Activated naive CD4-positive, alpha-beta T cell treated with Interleukin-2 at 50 U/mL for 16 hours (primary cell): ENCODE data around the gene CLSTN2.

Experiments used
- DNase-seq: peaks from one replicate; pipeline ENCODE4 v3.0.0-alpha.2; 2020

Gene CLSTN2

GRCh38 chr3:140007911-140008869, 73.2 kb downstream of the CLSTN2 start:
- no peak for DNase-seq

- no peak for DNase-seq
Observed at GRCh38 chr3:140010391-140010790, 75.4 kb downstream of the CLSTN2 start.

GRCh38 chr3:140011086-140011485, 76.1 kb downstream of the CLSTN2 start:
- DNase-seq = no peak

GRCh38 chr3:140011611-140012277, 76.8 kb downstream of the CLSTN2 start:
- no peak for DNase-seq

- no peak for DNase-seq
Observed at GRCh38 chr3:140013220-140013619, 78.2 kb downstream of the CLSTN2 start.

- DNase-seq = no peak
Observed at GRCh38 chr3:140014831-140015495, 80.0 kb downstream of the CLSTN2 start.

- no peak for DNase-seq
Observed at GRCh38 chr3:140015741-140016140, 80.8 kb downstream of the CLSTN2 start.

GRCh38 chr3:140018556-140018955, 83.6 kb downstream of the CLSTN2 start:
- DNase-seq = no peak

GRCh38 chr3:140019946-140020345, 85.0 kb downstream of the CLSTN2 start:
- no peak for DNase-seq

GRCh38 chr3:140020541-140020940, 85.6 kb downstream of the CLSTN2 start:
- DNase-seq = no peak

GRCh38 chr3:140021269-140021668, 86.3 kb downstream of the CLSTN2 start:
- DNase-seq = no peak

- no peak for DNase-seq
Observed at GRCh38 chr3:140022066-140022770, 87.2 kb downstream of the CLSTN2 start.

- DNase-seq = no peak
Observed at GRCh38 chr3:140023616-140024530, 88.9 kb downstream of the CLSTN2 start.

GRCh38 chr3:140031170-140031569, 96.2 kb downstream of the CLSTN2 start:
- no peak for DNase-seq

GRCh38 chr3:140034058-140034457, 99.1 kb downstream of the CLSTN2 start:
- no peak for DNase-seq

GRCh38 chr3:140035871-140036270, 100.9 kb downstream of the CLSTN2 start:
- DNase-seq = no peak

GRCh38 chr3:140050396-140050795, 115.4 kb downstream of the CLSTN2 start:
- DNase-seq = no peak

- no peak for DNase-seq
Observed at GRCh38 chr3:140051019-140051957, 116.3 kb downstream of the CLSTN2 start.

GRCh38 chr3:140052771-140053702, 118.1 kb downstream of the CLSTN2 start:
- DNase-seq = no peak
